CD4-positive, alpha-beta T cell treated with Interleukin-10 for 1 hour (primary cell): ENCODE data around the gene WBP11.

Source experiments
- DNase-seq: peaks from one replicate; pipeline ENCODE4 v3.0.0-alpha.2; 2020

Gene WBP11

GRCh38 chr12:14803011-14803829, at the start of gene WBP11, which contains the start of gene C12orf60:
Gene WBP11 (minus strand): TSS chr12:14803478. CDS start chr12:14801383, 2,095 bp downstream.
Gene C12orf60 (plus strand): TSS chr12:14803670. CDS start chr12:14822936, 19,266 bp downstream.
- DNase-seq = peak; percentile 96

GRCh38 chr12:14852880-14853279, 49.6 kb upstream of the WBP11 start:
- DNase-seq = no peak

- DNase-seq = no peak
Observed at GRCh38 chr12:14850929-14851663, 47.8 kb upstream of the WBP11 start.

GRCh38 chr12:14849661-14850060, 46.4 kb upstream of the WBP11 start:
- no peak for DNase-seq

GRCh38 chr12:14846876-14847580, 43.8 kb upstream of the WBP11 start:
- no peak for DNase-seq

- no peak for DNase-seq
Observed at GRCh38 chr12:14846042-14846587, 42.8 kb upstream of the WBP11 start.

GRCh38 chr12:14845350-14845750, 42.1 kb upstream of the WBP11 start:
- peak; percentile 71 for DNase-seq

- no peak for DNase-seq
Observed at GRCh38 chr12:14844401-14844800, 41.1 kb upstream of the WBP11 start.

GRCh38 chr12:14843425-14843887, 40.2 kb upstream of the WBP11 start, which contains the start of gene ART4:
Gene ART4 (minus strand): TSS chr12:14843526. CDS start chr12:14843113, 413 bp downstream.
- no peak for DNase-seq

- DNase-seq = no peak
Observed at GRCh38 chr12:14842315-14842714, 39.0 kb upstream of the WBP11 start.

GRCh38 chr12:14841761-14842160, 38.5 kb upstream of the WBP11 start:
- no peak for DNase-seq

GRCh38 chr12:14840616-14841015, 37.3 kb upstream of the WBP11 start:
- DNase-seq = no peak

- no peak for DNase-seq
Observed at GRCh38 chr12:14839262-14839661, 36.0 kb upstream of the WBP11 start.

- no peak for DNase-seq
Observed at GRCh38 chr12:14836336-14837210, 33.3 kb upstream of the WBP11 start.

- no peak for DNase-seq
Observed at GRCh38 chr12:14834509-14834908, 31.2 kb upstream of the WBP11 start.

- DNase-seq = no peak
Observed at GRCh38 chr12:14833952-14834351, 30.7 kb upstream of the WBP11 start.

GRCh38 chr12:14833336-14833735, 30.1 kb upstream of the WBP11 start:
- no peak for DNase-seq

- peak; percentile 19 for DNase-seq
Observed at GRCh38 chr12:14828892-14829291, 25.6 kb upstream of the WBP11 start.

GRCh38 chr12:14827043-14827442, 23.8 kb upstream of the WBP11 start:
- no peak for DNase-seq

GRCh38 chr12:14826491-14826890, 23.2 kb upstream of the WBP11 start:
- DNase-seq = no peak

GRCh38 chr12:14825256-14825655, 22.0 kb upstream of the WBP11 start:
- DNase-seq = no peak
